GM12873 (cell line): Measurements from ENCODE around the gene ZNF793.
A peak's percentile ranks its signal among the peaks of the same experiment; 100 is the strongest.

Source experiments
- TF ChIP-seq, protein P1 (sequence below): IDR thresholded peaks from 2 replicates; pipeline ENCODE4 v1.5.1; 2012; ENCODE audit warnings: low read depth, mild to moderate bottlenecking, moderate library complexity, low read length, control low read depth; ENCODE audit not compliant: insufficient read depth; ENCODE audit errors: missing control alignments

ZNF793 gene

GRCh38 chr19:37506387-37507166, at the start of gene ZNF793:
Gene ZNF793, plus strand, starts transcription at chr19:37506939. Its CDS starts 16,501 bp downstream, at chr19:37523440.
- TF ChIP-seq, protein P1, sequence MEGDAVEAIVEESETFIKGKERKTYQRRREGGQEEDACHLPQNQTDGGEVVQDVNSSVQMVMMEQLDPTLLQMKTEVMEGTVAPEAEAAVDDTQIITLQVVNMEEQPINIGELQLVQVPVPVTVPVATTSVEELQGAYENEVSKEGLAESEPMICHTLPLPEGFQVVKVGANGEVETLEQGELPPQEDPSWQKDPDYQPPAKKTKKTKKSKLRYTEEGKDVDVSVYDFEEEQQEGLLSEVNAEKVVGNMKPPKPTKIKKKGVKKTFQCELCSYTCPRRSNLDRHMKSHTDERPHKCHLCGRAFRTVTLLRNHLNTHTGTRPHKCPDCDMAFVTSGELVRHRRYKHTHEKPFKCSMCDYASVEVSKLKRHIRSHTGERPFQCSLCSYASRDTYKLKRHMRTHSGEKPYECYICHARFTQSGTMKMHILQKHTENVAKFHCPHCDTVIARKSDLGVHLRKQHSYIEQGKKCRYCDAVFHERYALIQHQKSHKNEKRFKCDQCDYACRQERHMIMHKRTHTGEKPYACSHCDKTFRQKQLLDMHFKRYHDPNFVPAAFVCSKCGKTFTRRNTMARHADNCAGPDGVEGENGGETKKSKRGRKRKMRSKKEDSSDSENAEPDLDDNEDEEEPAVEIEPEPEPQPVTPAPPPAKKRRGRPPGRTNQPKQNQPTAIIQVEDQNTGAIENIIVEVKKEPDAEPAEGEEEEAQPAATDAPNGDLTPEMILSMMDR, result no peak

DNA sequence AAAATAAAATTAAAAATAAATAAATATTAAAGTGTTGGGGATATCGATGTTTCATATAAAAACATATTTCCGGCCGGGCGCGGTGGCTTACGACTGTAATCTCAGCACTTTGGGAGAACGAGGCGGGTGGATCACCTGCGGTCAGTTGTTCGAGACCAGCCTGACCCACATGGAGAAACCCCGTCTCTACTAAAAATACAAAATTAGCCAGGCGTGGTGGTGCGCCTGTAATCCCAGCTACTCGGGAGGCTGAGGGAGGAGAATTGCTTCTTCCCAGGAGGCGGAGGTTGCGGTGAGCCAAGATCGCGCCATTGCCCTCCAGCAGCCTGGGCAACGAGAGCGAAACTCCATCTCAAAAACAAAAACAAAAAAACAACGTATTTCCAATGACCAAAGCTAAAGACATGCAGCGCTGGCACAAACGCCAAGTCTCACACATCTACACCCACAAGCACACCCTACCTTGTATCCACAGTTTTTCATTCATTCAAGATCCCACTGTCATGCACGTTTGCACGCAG, 40.4 kb upstream of the ZNF793 start:
- TF ChIP-seq, protein P1, result no peak

- TF ChIP-seq, protein P1, result no peak
These were observed 39.7 kb upstream of the ZNF793 start, which contains the start of gene ZNF569 for GRCh38 chr19:37466798-37467607. Gene ZNF569, minus strand, starts transcription at chr19:37467444. Its CDS starts 22,523 bp downstream, at chr19:37444921.

- TF ChIP-seq, protein P1, result no peak
These were observed 39.1 kb upstream of the ZNF793 start for GRCh38 chr19:37467608-37468090.

DNA sequence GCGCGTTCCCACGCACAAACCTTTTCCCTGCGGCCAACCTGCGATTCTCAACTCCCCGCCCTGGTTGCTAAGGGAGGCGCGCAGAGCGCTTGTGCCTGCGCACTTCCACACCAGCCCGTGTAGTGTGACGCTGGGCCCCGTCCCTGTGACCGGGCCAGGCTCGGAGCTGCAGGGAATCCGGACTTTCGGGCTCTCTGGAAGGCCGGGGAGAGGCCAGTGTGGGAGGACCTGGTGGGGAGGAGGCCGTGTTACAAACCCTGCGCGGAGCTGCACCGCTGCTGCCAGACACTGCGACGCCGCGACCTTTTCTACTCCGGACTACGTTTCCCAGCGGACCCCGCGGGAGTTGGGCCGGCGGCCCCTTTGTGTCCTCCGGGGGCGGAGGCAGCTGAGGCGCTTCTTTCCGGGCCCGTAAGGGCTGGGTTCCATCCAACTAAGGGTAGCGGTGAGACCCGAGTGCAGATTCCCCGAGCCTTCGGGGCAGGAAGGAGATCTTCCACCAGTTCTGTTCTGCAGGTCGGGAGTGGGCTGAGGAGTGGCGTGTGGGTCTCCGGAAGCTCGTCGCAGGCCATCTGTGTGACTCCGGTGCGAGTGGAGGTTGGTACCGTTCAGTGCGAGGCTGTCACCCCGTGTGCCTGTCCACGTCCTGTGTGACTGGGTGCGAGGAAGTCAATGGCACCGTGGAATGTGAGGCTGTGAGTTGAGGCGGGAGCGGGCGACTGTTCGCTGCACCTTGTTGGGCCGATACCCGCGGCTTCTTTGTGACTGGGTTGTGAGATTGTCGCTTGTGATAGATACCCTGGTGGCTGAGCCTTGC, 37.6 kb upstream of the ZNF793 start, which contains the start of gene ZNF570:
ZNF570 (plus strand) TSS at position 396 of the 817 bp plus-strand sequence. CDS start 999 bp downstream, outside the sequence.
- TF ChIP-seq, protein P1, result peak; percentile 6

GRCh38 chr19:37470216-37470615, 36.5 kb upstream of the ZNF793 start:
- TF ChIP-seq, protein P1, result no peak
